ENCODE results near the gene PPCS.
"Not testable (repeated sequence)": the region's sequence is repeated elsewhere in the genome, so short reads cannot be mapped to it uniquely, and the experiment has no call there.

The PPCS gene

GRCh38 chr1:42461196-42461595 lies 4.9 kb downstream of the PPCS start:
- Histone ChIP-seq H3K4me3 (no peak overlapping the region), H3K9me3 (ENCODE audit: low read depth, low read length) (no peaks in the 10 kb centered on the region), H3K27ac (no peak overlapping the region), H3K9ac (ENCODE audit: insufficient read length) (no peak overlapping the region), H3K36me3 (ENCODE audit: insufficient read depth, low read length) (peaks cover 26% of the 10 kb centered on the region)
- no peak for DNase-seq (ENCODE audit: low read depth, low spot score)
- no peak for TF ChIP-seq EZH2 (IDR thresholded peaks at IDR 0.05)
- no peak for TF ChIP-seq POLR2AphosphoS5 (IDR thresholded peaks at IDR 0.05; ENCODE audit: borderline replicate concordance, low read depth, low read length)
- TF ChIP-seq FOXP2 (optimal IDR thresholded peaks at IDR 0.05; ENCODE audit: control extremely low read depth, extremely low read length, insufficient read depth) = no peak

DNA sequence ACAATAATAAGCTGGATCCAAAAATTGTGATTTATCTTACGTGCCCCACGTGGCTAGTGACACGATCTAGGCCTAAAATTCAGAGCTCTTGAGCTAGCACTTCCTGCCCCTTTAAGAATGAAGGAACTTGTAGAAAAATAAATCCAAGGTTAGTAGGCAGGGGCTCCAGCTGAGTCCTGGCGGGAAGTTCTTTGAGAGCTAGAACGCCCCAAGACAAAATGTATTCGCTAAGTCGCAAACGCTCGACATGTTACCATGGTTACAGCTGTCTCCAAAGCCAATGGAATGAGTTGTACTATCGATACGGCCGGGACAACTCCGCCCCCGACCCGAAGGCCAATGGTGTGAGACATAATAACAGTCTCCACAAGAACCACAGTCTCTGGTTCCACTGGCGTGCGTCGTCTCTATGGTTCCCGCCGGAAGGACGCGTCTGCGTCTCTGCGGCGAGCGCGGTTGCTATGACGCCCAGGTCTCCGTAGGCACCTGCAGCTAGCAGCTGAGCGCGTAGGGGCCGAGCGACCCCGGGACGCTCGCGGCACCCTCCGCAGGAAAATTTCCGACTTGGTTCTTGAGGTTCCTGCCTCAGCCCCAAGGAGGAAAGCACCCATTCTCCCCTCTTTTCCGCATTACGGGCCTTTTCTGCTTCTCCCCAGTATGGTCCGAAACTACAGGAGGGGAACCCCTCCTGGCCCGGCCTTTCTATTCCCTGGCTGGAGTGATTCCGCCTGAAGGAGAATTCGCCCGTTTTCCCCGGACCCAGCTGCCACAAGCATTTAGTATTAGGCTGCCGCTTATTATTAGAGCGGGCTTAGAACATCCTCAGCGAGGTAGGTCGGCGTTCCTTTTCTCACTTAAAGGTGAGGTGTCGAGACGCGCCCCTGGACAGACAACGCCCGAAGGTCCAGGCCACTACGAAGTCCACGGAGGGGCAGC lies 6.8 kb downstream of the PPCS start, which contains the start of gene CCDC30:
Gene CCDC30 (plus strand): TSS at position 459 of the 936 bp plus-strand sequence. CDS start 17,266 bp downstream, outside the sequence.
- Histone ChIP-seq H3K36me3 (ENCODE audit: insufficient read depth, low read length) (peaks cover 22% of the 10 kb centered on the region), H3K27ac (peak within 1 kb of the TSS; percentile 85), H3K9ac (ENCODE audit: insufficient read length) (peak within 1 kb of the TSS; percentile 80), H3K4me3 (peak within 1 kb of the TSS; percentile 85), H3K9me3 (ENCODE audit: low read depth, low read length) (no peaks in the 10 kb centered on the region)
- DNase-seq (ENCODE audit: low read depth, low spot score) = peak; percentile 99
- TF ChIP-seq FOXP2 (optimal IDR thresholded peaks at IDR 0.05; ENCODE audit: control extremely low read depth, extremely low read length, insufficient read depth) (no peak), EZH2 (IDR thresholded peaks at IDR 0.05) (no peak), POLR2AphosphoS5 (IDR thresholded peaks at IDR 0.05; ENCODE audit: borderline replicate concordance, low read depth, low read length) (peak; percentile 68)

DNA sequence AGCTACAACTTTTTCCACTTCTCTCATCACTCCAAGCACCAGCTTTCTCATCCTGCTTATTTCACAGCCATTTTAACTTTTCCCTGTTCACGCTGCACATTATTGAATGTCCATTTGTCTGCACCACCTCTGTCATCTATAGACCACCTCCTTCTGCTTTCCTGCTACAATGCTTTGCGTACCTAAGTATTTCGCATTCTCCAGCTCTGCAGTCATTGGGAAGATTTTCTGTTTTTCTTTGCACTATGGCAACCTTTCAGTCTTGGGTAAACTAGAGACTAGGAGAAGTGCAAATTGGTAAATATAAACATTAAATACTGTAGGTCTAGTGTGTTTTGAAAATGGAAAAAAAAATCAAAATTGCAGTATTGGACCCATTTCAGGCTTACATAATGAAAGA lies 7.6 kb downstream of the PPCS start:
- Histone ChIP-seq H3K4me3 (peak overlapping the region; percentile 85), H3K9ac (ENCODE audit: insufficient read length) (no peak overlapping the region), H3K9me3 (ENCODE audit: low read depth, low read length) (no peaks in the 10 kb centered on the region), H3K36me3 (ENCODE audit: insufficient read depth, low read length) (peaks cover 14% of the 10 kb centered on the region), H3K27ac (no peak overlapping the region)
- TF ChIP-seq POLR2AphosphoS5 (IDR thresholded peaks at IDR 0.05; ENCODE audit: borderline replicate concordance, low read depth, low read length) (no peak), FOXP2 (optimal IDR thresholded peaks at IDR 0.05; ENCODE audit: control extremely low read depth, extremely low read length, insufficient read depth) (no peak), EZH2 (IDR thresholded peaks at IDR 0.05) (no peak)
- no peak for DNase-seq (ENCODE audit: low read depth, low spot score)

DNA sequence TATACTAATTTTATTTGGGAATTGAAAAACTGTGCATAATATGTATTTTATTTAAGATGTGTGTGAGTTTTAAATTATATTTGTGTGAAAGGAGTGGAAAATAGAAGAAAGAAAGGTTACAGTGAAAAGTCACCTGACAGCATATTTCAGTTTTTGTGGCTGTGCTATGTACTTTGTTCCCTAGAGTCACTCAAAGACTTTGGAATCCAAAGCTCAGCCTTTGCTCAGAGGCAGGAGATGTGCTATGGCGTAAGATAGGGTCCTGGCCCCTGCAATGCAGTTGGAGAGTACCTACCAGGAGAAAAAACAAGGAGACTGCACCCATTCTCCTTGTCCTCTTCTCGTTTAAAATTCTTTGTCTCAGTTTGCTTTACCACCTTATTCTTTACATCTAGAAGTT lies 9.7 kb downstream of the PPCS start:
- H3K4me3 ChIP-seq = no peak overlapping the region
- H3K27ac ChIP-seq = no peak overlapping the region
- H3K9me3 ChIP-seq (ENCODE audit: low read depth, low read length) = no peaks in the 10 kb centered on the region
- no peak for DNase-seq (ENCODE audit: low read depth, low spot score)
- TF ChIP-seq POLR2AphosphoS5 (IDR thresholded peaks at IDR 0.05; ENCODE audit: borderline replicate concordance, low read depth, low read length) = no peak
- no peak for TF ChIP-seq FOXP2 (optimal IDR thresholded peaks at IDR 0.05; ENCODE audit: control extremely low read depth, extremely low read length, insufficient read depth)
- no peak for TF ChIP-seq EZH2 (IDR thresholded peaks at IDR 0.05)
- H3K36me3 ChIP-seq (ENCODE audit: insufficient read depth, low read length) = no peaks in the 10 kb centered on the region
- no peak overlapping the region for H3K9ac ChIP-seq (ENCODE audit: insufficient read length)

- H3K9me3 ChIP-seq (ENCODE audit: low read depth, low read length) = no peaks in the 10 kb centered on the region
- TF ChIP-seq POLR2AphosphoS5 (IDR thresholded peaks at IDR 0.05; ENCODE audit: borderline replicate concordance, low read depth, low read length) (no peak), EZH2 (IDR thresholded peaks at IDR 0.05) (no peak), FOXP2 (optimal IDR thresholded peaks at IDR 0.05; ENCODE audit: control extremely low read depth, extremely low read length, insufficient read depth) (no peak)
- no peak for DNase-seq (ENCODE audit: low read depth, low spot score)
- H3K36me3 ChIP-seq (ENCODE audit: insufficient read depth, low read length) = no peaks in the 10 kb centered on the region
- no peak overlapping the region for H3K9ac ChIP-seq (ENCODE audit: insufficient read length)
- no peak overlapping the region for H3K27ac ChIP-seq
- no peak overlapping the region for H3K4me3 ChIP-seq
Measured at GRCh38 chr1:42469727-42470126, 13.4 kb downstream of the PPCS start.

DNA sequence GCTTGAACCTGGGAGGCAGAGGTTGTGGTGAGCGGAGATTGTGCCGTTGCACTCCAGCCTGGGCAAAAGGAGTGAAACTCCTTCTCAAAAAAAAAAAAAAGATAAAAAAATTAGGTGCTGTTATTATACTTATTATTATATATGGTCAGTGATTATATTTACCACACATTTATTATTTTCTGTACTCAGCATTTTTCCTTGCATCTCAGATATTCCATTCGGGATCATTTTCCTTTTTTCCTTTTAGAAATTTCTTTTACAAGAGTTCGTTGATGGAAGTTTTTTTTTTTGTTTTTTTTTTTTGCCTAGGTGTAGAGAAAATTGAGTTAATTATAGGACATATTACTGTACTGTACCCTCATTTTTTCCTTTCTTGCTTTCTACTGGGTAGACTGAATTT lies 20.3 kb downstream of the PPCS start:
- H3K4me3 ChIP-seq = no peak overlapping the region
- H3K9me3 ChIP-seq (ENCODE audit: low read depth, low read length) = no peaks in the 10 kb centered on the region
- TF ChIP-seq POLR2AphosphoS5 (IDR thresholded peaks at IDR 0.05; ENCODE audit: borderline replicate concordance, low read depth, low read length) = no peak
- TF ChIP-seq EZH2 (IDR thresholded peaks at IDR 0.05) = no peak
- no peak for TF ChIP-seq FOXP2 (optimal IDR thresholded peaks at IDR 0.05; ENCODE audit: control extremely low read depth, extremely low read length, insufficient read depth)
- no peaks in the 10 kb centered on the region for H3K36me3 ChIP-seq (ENCODE audit: insufficient read depth, low read length)
- no peak overlapping the region for H3K27ac ChIP-seq
- H3K9ac ChIP-seq (ENCODE audit: insufficient read length) = no peak overlapping the region
- DNase-seq (ENCODE audit: low read depth, low spot score) = no peak

GRCh38 chr1:42477354-42477753 lies 21.0 kb downstream of the PPCS start:
- H3K27ac ChIP-seq; H3K4me3 ChIP-seq; H3K9ac ChIP-seq (ENCODE audit: insufficient read length); H3K9me3 ChIP-seq (ENCODE audit: low read depth, low read length); H3K36me3 ChIP-seq (ENCODE audit: insufficient read depth, low read length); DNase-seq (ENCODE audit: low read depth, low spot score): not testable (repeated sequence)

DNA sequence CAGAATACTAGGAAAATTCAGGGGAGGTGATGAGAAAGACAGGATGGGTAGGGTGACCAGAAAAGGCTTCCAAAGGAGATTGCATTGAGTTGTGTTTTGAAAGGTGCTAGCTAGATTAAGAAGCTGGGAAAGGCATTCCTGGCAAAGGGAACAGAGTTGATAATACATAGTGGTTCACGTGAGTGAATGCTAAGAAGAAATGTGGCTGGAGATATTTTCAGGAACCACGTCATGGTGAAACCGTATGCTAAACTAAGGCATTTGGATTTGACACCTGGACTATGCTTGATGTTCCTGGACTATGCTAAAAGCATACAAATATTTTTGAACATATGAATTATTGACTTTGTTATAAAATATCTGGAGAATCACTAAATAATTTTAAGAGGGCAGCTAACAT lies 21.4 kb downstream of the PPCS start:
- H3K36me3 ChIP-seq (ENCODE audit: insufficient read depth, low read length) = no peaks in the 10 kb centered on the region
- no peak for DNase-seq (ENCODE audit: low read depth, low spot score)
- H3K4me3 ChIP-seq = no peak overlapping the region
- H3K9me3 ChIP-seq (ENCODE audit: low read depth, low read length) = no peaks in the 10 kb centered on the region
- no peak overlapping the region for H3K27ac ChIP-seq
- no peak overlapping the region for H3K9ac ChIP-seq (ENCODE audit: insufficient read length)
- TF ChIP-seq FOXP2 (optimal IDR thresholded peaks at IDR 0.05; ENCODE audit: control extremely low read depth, extremely low read length, insufficient read depth) (no peak), POLR2AphosphoS5 (IDR thresholded peaks at IDR 0.05; ENCODE audit: borderline replicate concordance, low read depth, low read length) (no peak), EZH2 (IDR thresholded peaks at IDR 0.05) (no peak)

Measured in SK-N-MC (cell line).